GM18951 (cell line): Measurements from ENCODE around the gene TMEM150C.

Experiments
- POLR2A ChIP-seq: IDR thresholded peaks from 4 replicates; pipeline ENCODE4 v1.6.1; 2011; ENCODE audit warnings: mild to moderate bottlenecking; ENCODE audit not compliant: insufficient read length, insufficient read depth; ENCODE audit errors: extremely low read depth
- in situ Hi-C: fragments of 300-500 bp; cut with MboI; formaldehyde crosslinking; loops from one replicate; pipeline ENCODE4 v1.12.0; 2022; ENCODE audit warnings: low sequenced_read_pairs, mixed read lengths, inconsistent platforms; ENCODE audit not compliant: unreplicated experiment

TMEM150C gene

GRCh38 chr4:82561786-82562563 lies at the start of gene TMEM150C:
TSS of gene TMEM150C (minus strand) at chr4:82561988. CDS start at chr4:82504657, 57,331 bp downstream.
- in situ Hi-C loops, result no loop called here

GRCh38 chr4:82611527-82611926 lies 49.7 kb upstream of the TMEM150C start:
- no peak for TF ChIP-seq POLR2A
- in situ Hi-C loops, result no loop called here

More at GRCh38 chr4:82561786-82562563, at the start of gene TMEM150C:
- TF ChIP-seq POLR2A, result no peak

GRCh38 chr4:82610041-82610440 lies 48.3 kb upstream of the TMEM150C start:
- in situ Hi-C loops, result no loop called here
- no peak for TF ChIP-seq POLR2A

GRCh38 chr4:82606622-82607021 lies 44.8 kb upstream of the TMEM150C start:
- TF ChIP-seq POLR2A, result no peak
- in situ Hi-C loops, result no loop called here

- no peak for TF ChIP-seq POLR2A
- in situ Hi-C loops, result no loop called here
These were observed 42.7 kb upstream of the TMEM150C start for GRCh38 chr4:82604522-82604921.

- TF ChIP-seq POLR2A, result no peak
- in situ Hi-C loops, result no loop called here
These were observed 39.6 kb upstream of the TMEM150C start for GRCh38 chr4:82601242-82602015.

GRCh38 chr4:82599336-82599735 lies 37.5 kb upstream of the TMEM150C start:
- TF ChIP-seq POLR2A, result no peak
- in situ Hi-C loops, result no loop called here

GRCh38 chr4:82594456-82594855 lies 32.7 kb upstream of the TMEM150C start:
- no peak for TF ChIP-seq POLR2A
- in situ Hi-C loops, result no loop called here

GRCh38 chr4:82593411-82593810 lies 31.6 kb upstream of the TMEM150C start:
- TF ChIP-seq POLR2A, result no peak
- in situ Hi-C loops, result no loop called here

- in situ Hi-C loops, result no loop called here
- TF ChIP-seq POLR2A, result no peak
These were observed 30.9 kb upstream of the TMEM150C start for GRCh38 chr4:82592639-82593038.

GRCh38 chr4:82591592-82591991 lies 29.8 kb upstream of the TMEM150C start:
- in situ Hi-C loops, result no loop called here
- no peak for TF ChIP-seq POLR2A

GRCh38 chr4:82589756-82590155 lies 28.0 kb upstream of the TMEM150C start:
- no peak for TF ChIP-seq POLR2A

GRCh38 chr4:82588771-82589270 lies 27.0 kb upstream of the TMEM150C start:
- TF ChIP-seq POLR2A, result no peak
- in situ Hi-C loops, result no loop called here

More at GRCh38 chr4:82589756-82590155, 28.0 kb upstream of the TMEM150C start:
- in situ Hi-C loops, result no loop called here
